Hematopoietic multipotent progenitor cell treated with erythropoietin and hydrocortisone succinate and interleukin-3 and kit ligand, for 17 days (in vitro differentiated cells): ENCODE results near the gene TEKT2.

ENCODE experiments used
- DNase-seq: peaks from one replicate; pipeline ENCODE4 v3.0.0-alpha.2; 2015; ENCODE audit warnings: low spot score

The TEKT2 gene

DNA sequence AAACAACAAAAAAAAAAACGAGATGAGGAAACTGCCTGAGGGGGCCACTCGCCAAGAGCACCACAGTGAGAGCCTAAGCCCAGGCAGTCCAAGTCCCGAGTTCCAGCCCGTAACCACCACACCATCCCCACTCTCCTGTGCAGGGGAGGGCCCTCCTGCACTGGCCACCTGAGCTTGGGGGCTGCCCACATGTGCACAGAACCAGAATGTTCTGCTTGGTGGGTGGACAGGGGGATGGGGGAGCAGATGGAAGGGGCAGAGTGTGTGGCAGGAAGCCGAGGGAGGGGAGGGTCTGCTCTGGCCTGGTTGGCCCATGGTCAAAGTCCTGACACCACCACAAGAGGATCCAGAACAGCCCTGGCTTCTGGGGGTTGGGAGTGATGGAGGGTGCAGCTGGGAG is 22.4 kb downstream of the TEKT2 start:
- DNase-seq = no peak

DNA sequence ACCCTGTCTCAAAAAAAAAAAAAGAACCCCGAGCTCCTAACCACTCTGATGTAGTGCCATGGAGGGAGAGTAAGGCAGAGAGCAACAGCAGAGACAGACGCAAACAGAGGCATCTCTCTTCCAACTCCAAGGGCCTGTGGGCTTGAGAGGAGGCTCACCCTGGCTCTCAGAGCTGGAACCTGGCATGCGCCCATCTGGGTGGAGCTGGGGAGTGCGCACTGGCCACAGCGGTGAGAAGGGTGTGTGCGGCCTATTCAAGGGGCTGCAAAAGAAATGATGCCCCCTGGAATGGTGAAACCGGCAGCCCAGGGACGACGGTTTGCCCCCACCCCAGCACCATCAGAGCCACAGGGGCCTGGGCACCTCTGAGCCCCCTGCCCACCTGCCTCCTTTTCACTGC is 23.5 kb downstream of the TEKT2 start:
- DNase-seq = no peak

DNA sequence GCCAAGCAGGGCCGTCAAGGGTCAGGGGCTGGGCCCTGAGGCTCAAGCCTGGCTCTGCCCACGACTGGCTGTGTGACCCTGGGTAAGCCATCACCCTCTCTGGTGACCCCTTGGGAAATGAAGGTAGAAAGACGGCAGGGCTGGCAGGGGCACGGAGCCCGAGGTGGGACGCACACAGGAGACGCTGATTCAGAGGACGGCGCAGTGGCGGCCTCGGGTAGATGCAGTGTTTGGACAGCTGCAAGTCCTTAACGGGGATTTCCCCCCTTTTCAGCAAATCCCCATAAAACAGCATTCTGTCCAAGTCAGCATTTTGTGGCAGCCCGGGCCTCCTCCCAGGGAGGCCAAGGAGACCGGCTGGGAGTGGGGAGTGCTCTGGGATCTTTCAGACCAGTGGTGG is 24.4 kb downstream of the TEKT2 start:
- no peak for DNase-seq

DNA sequence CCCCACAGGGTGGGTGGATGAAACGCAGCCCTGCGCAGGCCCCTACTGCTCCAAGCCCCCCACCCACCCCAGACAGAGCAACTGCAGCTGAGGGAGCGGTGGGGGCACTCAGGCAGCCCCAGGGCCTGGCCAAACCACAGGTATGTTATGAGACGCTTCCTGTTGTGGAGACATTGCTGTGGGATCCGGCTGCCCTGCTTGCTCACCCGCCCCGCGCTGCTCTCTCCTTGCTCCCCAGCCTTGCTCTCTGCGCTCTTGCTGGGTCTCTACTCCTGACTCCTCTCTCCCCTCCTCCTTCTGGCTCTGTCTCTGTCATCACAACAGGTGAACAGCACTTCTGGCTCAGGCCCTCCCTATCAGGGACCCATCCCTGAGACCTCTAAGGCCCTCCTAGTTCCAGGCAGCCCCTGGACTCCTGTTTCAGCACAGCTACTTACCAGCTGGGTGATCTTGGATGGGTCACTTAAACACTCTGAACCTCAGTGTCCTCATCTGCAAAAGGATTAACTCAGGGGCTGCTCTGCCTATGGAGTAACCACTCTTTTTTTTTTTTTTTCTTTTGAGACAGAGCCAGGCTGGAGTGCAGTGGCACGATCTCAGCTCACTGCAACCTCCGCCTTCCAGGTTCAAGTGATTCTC is 25.3 kb downstream of the TEKT2 start:
- DNase-seq = no peak

DNA sequence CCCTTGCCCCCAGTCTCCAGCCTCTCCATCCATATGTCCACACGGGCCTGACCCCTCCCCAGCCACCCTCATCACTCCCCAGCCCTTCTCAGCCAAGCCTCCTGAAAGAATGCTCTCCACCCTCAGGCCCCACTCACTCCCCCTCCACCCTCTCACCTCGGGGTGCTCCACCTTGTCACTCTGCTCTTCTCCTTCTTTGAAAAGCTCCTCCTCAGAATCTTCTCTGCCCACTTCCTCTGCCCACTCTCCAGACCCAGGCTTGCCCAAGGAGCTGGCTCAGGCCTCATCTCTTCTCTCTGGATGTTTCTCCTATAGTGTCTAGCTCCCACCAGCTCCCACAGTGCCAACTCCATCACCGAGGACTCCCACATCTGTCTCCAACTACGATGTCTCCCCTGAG is 27.3 kb downstream of the TEKT2 start:
- no peak for DNase-seq

DNA sequence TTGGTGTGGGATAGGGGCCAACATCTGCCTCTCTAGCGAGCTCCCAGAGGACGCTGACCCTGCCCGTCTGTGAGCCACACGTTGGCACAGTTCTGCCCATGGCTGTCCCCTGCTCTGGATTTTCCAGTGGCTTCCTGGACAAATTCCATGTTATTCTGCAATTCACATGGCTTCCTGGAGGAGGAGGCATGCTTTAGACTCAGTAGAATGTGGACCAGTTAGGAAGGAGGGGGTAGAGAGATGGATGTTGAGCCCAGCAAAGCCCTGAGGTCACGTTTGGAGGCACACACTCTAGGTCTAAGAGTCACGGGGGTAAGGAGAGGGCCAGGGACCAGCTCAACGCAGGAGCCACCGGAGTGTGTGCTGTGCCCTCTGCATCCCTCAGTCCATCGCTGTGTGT is 28.9 kb downstream of the TEKT2 start:
- no peak for DNase-seq

DNA sequence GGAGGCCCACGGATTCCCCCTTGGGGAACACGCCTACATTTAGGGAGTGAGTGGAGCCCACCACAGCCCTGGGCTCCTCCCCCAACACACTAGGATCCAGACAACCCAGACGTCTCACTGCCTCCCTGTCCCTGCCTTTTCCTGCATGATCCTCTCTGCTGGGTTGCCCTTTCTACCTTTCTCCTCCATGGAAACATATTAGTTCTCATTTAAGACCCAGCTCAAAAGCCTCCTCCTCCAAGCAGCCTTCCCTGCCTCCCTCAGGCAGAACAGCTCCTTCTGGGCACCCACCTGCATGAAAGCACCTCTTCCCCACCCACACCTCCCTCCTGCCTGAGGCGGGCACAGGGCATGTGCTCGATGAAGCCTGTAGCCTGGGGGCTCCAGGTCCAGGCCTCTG is 30.5 kb downstream of the TEKT2 start:
- DNase-seq = no peak

DNA sequence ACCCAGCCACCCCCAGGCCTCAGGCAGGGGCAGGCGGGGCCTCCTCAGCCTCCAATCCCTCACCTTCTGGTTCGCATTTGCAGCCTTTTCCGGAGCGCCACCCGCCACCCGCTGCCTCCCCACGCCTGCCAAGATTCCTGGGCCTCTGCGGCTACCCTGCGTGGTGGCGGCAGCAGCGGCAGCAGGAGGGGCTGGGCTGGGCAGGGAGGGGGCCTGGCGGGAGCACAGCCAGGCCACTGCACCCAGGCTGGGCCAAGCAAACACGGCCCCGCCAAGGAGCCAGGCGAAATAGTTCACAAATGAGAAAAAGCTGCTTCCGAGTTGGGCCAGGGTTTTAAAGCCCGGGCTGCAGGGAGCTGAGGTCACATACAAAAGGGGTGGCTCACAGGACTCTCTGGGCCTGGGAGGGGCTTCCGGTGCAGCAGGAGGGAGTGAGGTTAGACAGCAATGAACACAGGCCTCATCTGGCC is 31.3 kb downstream of the TEKT2 start:
- no peak for DNase-seq

DNA sequence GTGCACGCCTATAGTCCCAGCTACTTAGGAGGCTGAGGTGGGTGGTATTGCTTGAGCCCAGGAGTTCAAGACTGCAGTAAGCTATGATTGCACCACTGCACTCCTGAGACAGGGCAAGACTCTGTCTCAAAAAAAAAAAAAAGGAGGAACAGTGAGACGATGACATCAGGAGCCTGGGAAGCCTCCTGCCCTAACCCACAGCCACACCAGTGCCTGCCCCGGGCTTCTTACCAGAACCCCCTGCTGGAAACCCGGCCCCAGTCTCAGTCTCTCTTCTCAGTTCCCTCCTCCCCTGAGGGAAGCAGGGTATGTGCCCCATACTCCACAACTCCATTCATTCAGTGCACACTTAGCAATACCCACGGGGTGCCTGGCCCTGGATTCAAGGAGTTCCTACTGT is 32.0 kb downstream of the TEKT2 start:
- DNase-seq = no peak

DNA sequence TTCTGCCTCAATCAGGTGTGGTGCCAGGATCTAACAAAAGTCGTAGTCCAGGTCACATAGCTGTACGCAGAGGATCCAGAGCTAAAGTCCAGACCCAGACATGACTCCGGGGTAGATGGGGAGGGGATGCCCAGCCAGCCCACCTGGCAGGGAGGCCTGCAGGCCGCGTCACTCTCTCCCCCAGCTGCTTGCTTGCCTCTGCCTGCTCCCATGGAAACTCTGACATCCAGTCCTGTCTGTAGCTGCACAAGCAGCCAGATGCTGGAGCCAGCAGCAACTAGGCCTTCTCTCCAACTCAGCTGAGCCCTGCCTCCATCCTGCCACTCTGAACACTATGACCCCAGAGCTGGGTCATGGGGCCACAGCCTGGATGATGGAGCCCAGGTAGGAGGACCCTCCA is 33.0 kb downstream of the TEKT2 start:
- DNase-seq = no peak

DNA sequence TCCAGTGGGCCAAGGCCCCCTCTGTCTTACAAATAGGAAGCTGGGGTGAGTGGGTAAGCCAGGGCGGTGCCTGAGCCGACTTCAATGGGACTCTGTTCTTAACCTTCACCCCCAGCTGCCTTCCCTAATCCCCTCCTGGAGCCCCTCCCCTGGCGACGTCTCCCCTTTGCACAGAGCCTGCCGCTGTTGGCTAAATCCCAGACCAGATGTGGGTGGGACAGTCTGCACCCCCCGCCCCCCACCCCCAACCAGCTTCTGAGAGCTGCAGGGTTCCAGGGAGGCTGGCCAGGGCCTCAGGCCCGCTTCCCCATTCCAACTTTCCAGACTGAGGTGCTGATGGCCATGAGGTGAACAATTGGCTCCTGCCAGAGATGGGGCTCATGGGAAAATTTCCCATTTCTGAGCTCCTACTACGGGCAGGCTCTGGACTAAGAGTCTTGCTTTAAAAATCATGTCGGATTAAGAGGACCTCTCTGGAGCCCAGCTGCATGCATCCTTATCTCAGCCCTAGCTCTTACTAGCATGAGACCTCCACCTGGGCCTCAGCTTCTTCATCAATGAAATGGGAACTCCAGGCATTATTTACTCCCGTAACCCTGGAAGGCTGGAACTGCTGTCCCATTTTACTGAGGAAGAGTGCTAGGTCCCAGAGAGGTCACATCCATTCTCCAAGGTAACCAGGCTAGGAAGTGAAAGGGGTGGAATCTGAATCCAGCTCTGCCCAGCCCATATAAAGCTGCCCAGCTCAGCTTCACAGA is 34.7 kb downstream of the TEKT2 start:
- DNase-seq = no peak

DNA sequence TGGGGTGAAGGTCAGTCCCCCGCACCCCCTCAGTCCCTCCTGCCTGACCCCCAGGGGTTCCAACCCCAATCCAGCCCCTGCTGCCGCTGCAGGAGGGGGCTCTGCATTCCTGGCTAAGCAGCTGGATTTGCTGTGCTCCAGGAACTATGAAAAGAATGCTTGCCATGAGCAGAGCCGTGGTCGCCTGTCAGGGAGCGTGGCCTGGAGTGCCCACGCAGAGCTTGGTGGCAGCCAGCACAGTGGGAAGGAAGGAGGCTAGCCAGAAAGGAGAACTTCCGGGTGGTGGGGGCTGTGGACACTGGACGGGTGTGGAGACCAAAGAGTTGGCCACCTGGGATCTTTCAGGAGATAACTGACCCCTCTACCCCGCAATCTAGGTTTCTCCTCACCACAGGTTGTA is 35.6 kb downstream of the TEKT2 start:
- no peak for DNase-seq

DNA sequence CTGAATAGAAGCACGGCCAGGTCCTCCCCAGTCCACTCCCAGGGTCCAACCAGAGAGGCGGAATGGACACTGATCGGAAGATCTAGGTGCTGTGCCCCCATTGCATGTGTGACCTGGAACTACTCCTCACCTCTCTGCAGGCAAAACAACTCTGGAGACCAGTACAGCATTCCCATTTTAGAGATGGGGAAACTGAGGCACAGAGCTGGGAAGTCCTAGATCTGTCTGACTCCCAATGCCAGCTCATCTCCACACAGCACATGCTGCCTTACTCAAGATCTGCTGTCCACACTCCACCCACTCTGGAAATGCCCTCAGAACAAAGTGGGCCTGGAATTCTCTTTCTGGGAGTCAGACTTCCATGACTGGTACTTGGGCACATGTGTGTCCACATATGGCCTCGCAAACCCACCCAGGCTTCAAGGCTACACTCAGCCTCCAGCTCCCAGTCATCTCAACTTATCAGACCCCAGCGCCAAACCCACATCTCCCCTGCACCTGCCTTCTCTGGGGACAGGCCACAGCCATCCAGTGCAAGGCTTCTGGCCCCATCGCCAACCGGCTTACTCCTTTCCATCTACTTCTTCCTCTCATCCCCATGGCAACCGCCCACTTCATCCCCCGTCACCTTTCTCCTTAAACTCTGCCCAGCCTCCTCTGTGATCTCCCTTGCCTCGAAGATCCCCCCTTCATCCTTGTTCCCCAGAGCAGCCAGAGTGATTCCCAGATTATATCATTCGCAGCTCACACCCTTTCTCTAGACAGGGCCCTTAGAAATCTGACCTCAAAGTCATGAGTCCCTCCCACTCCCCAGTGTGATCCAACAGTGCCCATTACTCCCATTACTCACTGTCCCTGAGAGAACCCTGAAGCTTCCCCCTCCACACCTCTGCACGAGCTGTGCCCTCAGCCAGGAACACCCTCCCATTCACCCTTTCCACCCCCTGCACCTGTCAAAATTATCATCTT is 38.5 kb downstream of the TEKT2 start:
- no peak for DNase-seq

DNA sequence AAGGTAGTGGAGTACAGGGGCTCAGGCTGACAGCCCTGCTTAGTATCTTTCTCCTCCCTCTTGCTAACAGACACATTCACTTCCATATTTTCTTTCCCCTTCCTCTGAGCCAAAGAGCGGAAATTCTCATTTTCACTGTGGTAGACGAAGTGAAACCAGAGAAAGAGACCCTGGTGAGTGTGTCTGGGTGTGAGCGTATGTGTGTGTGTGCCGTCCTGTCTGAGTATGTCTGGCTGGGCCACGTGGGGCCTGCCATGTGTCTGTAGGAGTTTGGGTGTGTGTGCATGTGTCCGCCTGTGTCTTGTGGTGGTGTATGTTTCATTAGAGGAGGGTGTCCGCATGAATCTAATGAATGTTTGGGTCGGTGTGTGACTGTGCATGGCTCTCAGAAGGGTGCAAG is 39.5 kb downstream of the TEKT2 start:
- DNase-seq = no peak

DNA sequence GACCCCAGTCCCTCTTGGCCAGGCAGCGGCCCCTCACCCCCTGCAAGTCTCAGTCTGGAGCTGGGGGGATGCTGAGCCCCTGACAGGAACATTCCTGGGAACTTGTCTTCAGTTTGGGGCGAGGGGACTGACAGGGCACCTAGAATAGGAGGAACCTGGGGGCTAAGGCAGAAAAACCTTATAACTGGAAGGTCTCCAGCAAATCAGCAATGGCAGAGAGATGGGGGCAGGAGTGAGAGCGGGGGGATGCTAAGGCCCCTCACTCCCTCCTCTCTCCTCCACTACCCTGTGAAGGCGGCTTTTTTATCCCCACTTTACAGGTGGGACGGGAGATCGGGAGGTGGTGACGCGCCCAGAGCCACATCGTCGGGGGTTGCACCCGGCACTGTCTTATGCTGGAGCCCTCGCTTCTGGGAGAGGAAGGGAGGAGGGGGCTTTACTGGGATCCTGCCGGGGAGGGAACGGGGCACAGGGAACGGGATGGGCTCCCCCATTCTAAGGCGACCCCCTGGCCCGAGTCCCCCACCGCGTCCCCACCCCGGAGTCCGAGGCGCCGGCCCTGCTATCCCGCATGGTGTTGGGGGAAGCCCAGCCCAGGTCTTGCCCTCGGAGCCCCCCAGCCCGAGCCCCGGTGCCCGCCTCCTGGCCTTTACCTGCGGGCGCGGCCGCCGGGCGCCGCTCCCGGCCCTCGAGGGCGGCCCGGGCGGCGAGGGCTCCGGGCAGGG is 40.7 kb downstream of the TEKT2 start:
- no peak for DNase-seq

DNA sequence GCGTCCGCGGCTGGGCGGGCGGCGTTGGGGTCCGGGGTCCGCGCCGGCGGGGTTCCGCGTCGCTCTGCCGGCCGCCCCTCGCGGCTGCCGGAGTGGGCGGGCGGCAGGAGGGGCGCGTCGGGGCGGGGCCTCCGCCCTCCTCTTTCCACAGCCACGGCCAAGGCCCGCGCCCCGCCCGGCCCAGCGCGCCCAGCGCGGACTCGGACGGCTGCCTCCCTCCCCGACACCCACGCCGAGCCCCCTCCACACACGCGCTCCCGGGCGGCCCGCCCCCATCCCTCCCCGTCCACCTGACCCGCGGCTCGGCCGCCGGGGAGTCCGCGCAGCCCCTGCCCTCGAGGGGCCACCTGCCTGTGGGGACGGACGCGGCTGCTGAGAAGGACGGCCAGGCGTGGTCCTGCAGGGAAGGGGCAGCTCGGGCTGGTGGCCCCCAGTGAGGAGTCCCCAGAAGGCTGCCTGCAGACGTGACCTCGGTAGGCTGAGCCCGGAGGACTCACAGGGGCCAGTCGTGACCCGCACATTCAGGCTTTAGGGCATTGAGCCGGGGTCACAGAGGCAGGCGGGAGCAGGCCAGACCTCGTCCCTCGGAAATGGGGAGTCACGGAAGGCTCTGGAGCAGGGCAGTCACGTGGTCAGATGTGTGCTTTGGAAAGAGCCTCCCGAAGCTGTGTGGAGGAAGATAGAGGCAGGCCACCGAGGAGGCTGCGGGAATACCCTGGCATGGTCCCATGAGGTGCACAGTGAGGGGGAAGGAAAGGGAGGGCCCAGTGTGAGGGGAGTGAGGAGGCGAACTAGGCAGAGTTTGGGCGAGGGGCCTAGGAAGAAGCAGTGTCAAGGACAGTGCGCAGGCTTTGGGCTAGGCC is 41.5 kb downstream of the TEKT2 start, which contains the start of gene COL8A2:
TSS of gene COL8A2 (minus strand) at position 94 of the 863 bp plus-strand sequence. CDS start 24,980 bp downstream, outside the sequence.
- DNase-seq = no peak

DNA sequence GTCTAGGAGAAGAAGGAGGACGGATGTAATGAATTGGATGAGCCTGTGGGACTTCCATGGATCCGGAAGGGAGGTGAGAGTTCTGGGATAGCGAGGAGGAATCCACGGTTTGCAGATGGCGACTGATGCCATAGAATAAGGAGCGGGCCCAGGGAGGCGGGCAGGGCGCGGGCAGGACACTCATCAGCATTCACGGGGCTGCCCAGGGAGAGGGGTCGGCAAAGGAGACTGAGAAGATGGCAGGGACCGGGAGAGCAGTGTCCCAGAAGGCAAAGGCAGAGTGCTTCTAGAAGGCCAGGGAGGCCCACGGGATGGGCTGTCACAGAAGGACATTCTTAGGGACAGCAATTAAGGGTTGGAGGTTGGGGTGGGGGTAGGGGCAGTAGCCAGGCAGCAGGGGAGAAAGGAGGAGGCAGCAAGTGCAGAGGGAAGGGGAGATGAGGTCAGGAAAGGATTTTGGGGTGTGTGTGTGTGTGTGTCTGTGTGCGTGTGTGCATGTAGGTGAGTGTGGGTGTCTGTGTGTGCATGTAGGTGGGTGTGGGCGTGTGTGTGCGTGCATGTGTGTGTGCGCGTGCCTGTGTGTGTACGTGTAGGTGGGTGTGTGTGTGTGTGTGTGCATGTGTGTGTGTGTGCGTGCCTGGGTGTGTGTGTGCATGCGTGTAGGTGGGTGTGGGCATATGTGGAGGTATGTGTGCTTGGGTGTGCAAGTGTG is 42.3 kb downstream of the TEKT2 start:
- DNase-seq = no peak

DNA sequence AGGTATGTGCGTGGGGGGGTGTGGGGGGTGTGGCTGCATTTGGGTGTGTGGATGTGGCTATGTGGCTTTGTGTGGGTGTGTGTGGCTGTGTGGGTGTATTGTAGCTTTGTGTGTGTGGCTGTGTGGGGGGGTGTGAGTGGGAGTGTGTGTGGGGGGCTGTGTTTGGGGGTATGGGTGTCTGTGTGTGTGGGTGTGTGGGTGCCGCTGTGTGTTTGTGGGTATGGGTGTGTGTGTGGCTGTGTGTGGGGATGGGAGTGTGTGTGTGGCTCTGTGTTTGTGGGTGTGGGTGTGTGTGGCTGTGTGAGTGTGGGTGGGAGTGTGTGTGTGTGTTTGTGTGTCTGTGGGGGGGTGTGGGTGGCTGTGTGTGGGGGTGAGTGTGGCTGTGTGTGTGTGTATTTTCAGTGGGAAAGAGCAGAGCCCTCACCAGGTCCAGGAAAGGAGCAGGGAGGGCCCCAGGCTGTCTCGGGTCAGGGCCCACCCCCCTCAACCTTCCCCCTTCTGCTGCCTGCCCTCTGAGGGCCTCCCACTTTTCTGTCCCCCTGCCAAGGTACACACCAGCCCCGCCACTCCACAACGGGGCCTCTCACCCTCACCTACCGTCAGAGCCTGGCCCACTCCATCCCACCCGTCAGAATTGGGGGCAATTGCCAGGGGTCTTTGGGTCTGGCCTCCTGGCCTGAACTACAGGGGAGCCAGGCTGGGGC is 43.1 kb downstream of the TEKT2 start:
- DNase-seq = no peak

DNA sequence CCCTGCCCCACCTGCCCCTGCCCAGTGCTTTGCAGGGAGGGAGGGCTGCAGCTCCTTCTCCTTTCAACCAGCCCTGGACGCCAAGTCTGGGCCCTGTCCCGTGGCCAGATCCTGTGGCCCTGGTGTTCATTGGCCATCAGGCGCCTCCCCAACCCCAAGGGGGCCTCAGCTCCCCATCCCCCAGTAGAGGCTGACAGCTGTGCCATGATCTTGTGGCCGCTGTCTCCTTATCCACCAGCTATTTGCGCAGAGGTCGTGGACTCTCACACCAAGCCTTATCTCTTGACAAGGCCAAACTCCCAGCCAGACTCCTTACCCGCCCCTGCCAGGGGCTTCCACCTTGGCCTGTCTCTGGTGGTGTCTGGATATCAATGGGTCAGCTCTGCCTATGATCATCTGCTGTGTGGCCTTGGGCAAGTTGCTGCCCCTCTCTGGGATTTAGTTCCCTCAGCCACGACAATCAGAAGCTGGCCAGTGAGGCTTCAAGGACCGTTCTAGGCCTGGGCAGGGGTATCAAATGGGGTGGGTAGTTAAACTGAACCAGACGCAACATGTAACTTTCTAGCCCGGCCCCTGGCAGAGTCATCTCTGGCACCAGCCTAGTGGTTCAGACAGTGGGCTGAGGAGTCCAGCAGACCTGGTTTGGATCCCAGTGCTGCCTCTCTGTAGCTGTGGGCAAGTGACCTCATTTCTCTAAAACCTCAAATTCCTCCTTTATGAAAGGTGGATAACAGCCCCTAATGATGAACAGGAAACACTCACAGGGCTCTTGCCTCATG is 44.4 kb downstream of the TEKT2 start:
- DNase-seq = no peak
